Activated effector memory CD4-positive, alpha-beta T cell treated with Interleukin-2 at 50 U/mL for 16 hours (primary cell): ENCODE results near the gene TSC22D2.
"Not testable (repeated sequence)": the region's sequence is repeated elsewhere in the genome, so short reads cannot be mapped to it uniquely, and the experiment has no call there.

Source experiments
- DNase-seq: peaks from one replicate; pipeline ENCODE4 v3.0.0-alpha.2; 2020

Gene TSC22D2

GRCh38 chr3:150449169-150449721 lies 41.1 kb downstream of the TSC22D2 start:
- no peak for DNase-seq

DNA sequence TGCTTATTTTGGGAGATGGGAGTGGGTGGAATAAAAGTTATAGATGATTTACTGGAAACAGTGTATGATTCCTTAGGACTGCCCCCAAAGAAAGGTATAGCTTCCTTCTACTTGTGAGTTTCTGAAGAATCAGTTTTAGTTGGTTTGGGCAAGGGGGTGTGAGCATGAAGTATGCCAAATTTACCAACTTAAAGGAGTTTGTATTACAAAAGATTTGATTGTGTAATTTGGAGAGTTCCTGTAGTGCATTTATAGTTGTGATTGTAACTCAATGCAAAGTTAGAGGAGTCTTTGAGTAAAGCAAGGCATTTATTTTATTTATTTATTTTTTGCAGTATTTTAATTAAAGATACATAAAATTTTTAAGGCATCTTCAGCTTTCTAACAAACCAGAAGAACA lies 42.8 kb downstream of the TSC22D2 start:
- DNase-seq, result no peak

DNA sequence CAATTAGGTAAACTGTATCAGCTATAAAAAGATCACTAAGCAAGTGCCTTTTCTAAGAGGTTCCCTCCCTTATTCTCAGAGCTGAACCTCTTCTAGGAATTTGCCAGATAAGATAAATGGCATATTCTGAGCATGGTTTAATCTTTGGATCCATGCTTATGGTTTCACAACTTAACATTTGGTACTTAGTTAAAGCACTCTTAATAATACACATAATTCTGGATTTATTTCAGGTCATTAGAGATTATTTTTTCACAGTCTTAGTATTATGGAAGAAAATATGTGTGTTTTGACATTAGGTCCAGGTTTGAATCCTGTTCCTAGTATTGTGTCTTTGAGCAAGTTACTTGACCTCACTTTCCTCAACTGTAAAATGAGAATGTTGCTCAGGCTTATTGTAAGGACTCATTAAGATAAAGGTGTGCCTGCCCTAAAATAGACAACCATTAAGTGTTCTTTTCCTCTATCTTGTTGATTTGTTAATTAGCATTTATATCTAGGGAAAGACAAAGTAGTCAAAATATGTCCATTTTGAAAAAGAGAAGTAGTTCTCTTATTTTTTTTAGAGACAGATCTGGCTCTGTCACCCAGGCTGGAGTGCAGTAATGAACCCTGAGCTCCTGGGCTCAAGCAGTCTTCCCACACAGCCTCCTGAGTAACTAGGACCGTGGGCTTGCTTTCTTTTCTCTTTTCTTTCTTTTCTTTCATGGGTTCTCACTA lies 43.4 kb downstream of the TSC22D2 start:
- no peak for DNase-seq

- DNase-seq, result no peak
Observed at GRCh38 chr3:150453353-150453752, 45.3 kb downstream of the TSC22D2 start.

DNA sequence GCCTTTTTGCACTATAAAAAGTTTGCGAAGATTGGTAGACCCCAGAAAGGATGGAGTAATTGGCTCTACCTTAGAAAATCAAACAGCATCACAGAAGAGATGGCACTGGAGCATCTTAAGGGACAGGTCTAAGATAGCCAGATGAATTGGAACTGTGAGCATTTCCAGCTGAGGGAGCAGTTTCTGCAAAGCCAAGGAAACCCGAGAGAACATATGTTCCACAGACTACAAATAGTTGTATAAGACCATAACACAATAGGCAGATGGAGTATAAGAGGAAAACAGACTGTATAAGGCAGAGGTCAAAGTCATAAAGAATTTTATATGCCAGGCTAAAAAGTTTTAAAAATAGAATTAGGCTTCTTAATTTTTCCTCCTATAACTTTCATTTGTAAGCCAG lies 46.0 kb downstream of the TSC22D2 start:
- DNase-seq, result no peak

- no peak for DNase-seq
Observed at GRCh38 chr3:150454622-150455021, 46.5 kb downstream of the TSC22D2 start.

GRCh38 chr3:150455341-150455740 lies 47.2 kb downstream of the TSC22D2 start:
- DNase-seq, result no peak

- DNase-seq, result no peak
Observed at GRCh38 chr3:150458001-150458400, 49.9 kb downstream of the TSC22D2 start.

- DNase-seq, result no peak
Observed at GRCh38 chr3:150460484-150460883, 52.4 kb downstream of the TSC22D2 start.

GRCh38 chr3:150461399-150461798 lies 53.3 kb downstream of the TSC22D2 start:
- DNase-seq, result no peak

- no peak for DNase-seq
Observed at GRCh38 chr3:150462108-150462507, 54.0 kb downstream of the TSC22D2 start.

GRCh38 chr3:150464684-150465083 lies 56.6 kb downstream of the TSC22D2 start:
- no peak for DNase-seq

DNA sequence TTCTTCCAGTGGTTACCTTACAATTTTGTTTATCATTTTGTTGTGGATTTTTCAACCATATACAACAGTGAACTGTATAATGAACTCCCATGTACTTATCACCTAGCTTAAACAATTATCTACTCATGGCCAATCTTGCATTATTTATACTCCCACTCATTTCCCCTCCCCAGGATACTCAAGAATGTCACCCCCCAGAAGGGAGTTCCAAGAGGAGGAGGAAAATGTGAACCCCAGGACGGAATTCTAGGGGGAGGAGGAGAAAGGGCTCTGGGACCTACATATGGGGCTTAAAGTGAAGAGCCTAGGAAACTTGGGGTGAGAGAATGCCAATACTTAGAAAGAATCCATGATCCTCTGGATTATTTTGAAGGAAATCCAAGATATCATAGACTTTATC lies 59.3 kb downstream of the TSC22D2 start:
- no peak for DNase-seq

GRCh38 chr3:150469031-150469930 lies 61.2 kb downstream of the TSC22D2 start:
- no peak for DNase-seq

GRCh38 chr3:150469931-150470740 lies 62.0 kb downstream of the TSC22D2 start:
- DNase-seq, result no peak

DNA sequence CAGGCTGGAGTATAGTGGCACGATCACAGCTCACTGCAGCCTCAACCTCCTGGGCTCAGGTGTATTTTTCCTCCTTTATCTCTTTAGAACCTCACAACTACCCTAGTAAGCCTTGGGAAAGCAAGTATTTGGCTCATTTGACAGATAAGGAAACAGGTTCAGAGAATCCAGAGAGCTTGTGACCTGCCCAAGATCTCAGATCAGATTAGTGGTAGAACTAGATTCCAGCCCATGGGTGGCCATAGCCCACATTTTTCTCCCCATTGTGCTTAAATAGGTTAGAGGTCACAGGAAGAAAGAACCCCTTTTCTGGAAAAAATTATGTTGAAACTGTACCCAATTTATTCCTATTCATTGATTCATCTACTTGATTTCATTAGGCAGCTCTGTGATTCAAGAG lies 64.3 kb downstream of the TSC22D2 start:
- DNase-seq, result no peak

- not testable (repeated sequence) for DNase-seq
Observed at GRCh38 chr3:150473161-150473560, 65.1 kb downstream of the TSC22D2 start.

- DNase-seq, result no peak
Observed at GRCh38 chr3:150479370-150479769, 71.3 kb downstream of the TSC22D2 start.

DNA sequence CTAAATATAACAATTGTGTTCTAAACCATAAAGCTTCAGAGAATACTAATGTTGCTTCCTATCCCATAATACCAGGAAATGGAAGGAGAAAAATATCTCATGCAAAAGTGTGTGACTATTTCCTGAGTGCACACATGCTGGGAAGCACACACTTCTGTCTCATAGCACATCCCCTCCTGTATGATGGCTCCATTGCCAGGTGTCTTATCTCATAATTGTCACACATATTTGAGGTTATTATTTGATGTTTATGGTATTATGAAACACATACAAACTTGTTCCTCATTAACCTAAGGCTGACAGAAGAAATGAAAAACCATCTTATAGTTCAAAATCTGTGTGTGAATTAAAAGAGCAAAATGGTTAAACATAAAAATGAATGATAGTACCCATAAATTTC lies 72.8 kb downstream of the TSC22D2 start:
- DNase-seq, result no peak

GRCh38 chr3:150483226-150483625 lies 75.1 kb downstream of the TSC22D2 start:
- DNase-seq, result no peak

DNA sequence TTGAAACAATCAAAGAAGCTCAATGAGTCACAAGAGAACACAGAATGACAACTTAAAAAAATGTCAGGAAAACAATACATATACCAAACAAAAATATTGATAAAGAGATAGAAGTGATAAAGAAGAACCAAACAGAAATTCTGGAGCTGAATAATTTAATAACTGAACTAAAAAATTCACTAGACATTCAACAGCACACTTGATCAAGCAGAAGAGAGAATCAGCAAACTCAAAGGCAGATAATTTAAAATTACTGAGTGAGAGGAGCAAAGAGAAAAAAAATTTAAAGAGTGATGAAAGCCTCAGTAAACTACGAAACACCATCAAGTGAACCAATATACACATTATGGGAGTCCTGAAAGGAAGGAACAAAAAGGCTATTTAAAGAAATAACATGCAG lies 76.3 kb downstream of the TSC22D2 start:
- no peak for DNase-seq

DNA sequence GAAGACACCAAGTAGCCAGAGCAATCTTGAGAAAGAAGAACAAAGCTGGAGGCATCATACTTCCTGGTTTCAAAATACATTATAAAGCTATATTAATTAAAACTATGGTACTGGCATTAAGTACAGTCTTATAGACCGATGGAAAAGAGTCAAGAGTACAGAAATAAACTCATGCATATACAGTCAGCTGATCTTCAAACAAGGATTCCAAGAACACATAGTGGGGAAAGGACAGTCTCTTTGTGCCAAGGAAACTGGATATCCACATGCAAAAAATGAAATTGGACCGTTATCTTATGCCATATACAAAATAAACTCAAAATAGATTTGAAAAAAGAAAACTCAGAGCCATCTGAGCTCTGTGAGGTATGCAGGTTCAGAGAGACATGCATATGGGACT lies 80.8 kb downstream of the TSC22D2 start:
- no peak for DNase-seq
